ENCODE data around the gene CHIT1.
A peak's percentile ranks its signal among the peaks of the same experiment; 100 is the strongest.

CHIT1 gene

GRCh38 chr1:203223012-203223775 is 6.3 kb downstream of the CHIT1 start:
- no peak overlapping the region for H3K4me3 ChIP-seq (ENCODE audit: low read depth, low read length)
- TF ChIP-seq CTCF (IDR thresholded peaks at IDR 0.05; ENCODE audit: low read depth, low read length, missing control alignments), result no peak
- DNase-seq (ENCODE audit: low read depth), result no peak

GRCh38 chr1:203219934-203220333 is 9.5 kb downstream of the CHIT1 start:
- TF ChIP-seq CTCF (IDR thresholded peaks at IDR 0.05; ENCODE audit: low read depth, low read length, missing control alignments), result no peak
- H3K4me3 ChIP-seq (ENCODE audit: low read depth, low read length), result no peak overlapping the region
- no peak for DNase-seq (ENCODE audit: low read depth)

GRCh38 chr1:203219171-203219570 is 10.3 kb downstream of the CHIT1 start:
- no peak for TF ChIP-seq CTCF (IDR thresholded peaks at IDR 0.05; ENCODE audit: low read depth, low read length, missing control alignments)
- DNase-seq (ENCODE audit: low read depth), result no peak
- H3K4me3 ChIP-seq (ENCODE audit: low read depth, low read length), result no peak overlapping the region

- no peak for DNase-seq (ENCODE audit: low read depth)
- no peak for TF ChIP-seq CTCF (IDR thresholded peaks at IDR 0.05; ENCODE audit: low read depth, low read length, missing control alignments)
- H3K4me3 ChIP-seq (ENCODE audit: low read depth, low read length), result no peak overlapping the region
Observed at GRCh38 chr1:203217668-203218067, 11.8 kb downstream of the CHIT1 start.

- DNase-seq (ENCODE audit: low read depth), result no peak
- H3K4me3 ChIP-seq (ENCODE audit: low read depth, low read length), result no peak overlapping the region
- peak; percentile 20 for TF ChIP-seq CTCF (IDR thresholded peaks at IDR 0.05; ENCODE audit: low read depth, low read length, missing control alignments)
Observed at GRCh38 chr1:203217139-203217655, 12.3 kb downstream of the CHIT1 start.

GRCh38 chr1:203216274-203217138 is 13.0 kb downstream of the CHIT1 start:
- no peak overlapping the region for H3K4me3 ChIP-seq (ENCODE audit: low read depth, low read length)
- DNase-seq (ENCODE audit: low read depth), result peak; percentile 18
- peak; percentile 65 for TF ChIP-seq CTCF (IDR thresholded peaks at IDR 0.05; ENCODE audit: low read depth, low read length, missing control alignments)

Data from GM12864 (cell line).